ENCODE results near the gene ZNF527.

GRCh38 chr19:37413313-37414084 is 42.6 kb downstream of the ZNF527 start:
- TF ChIP-seq CTCF (IDR thresholded peaks at IDR 0.05): no peak
- TF ChIP-seq EZH2 (IDR thresholded peaks at IDR 0.05): no peak
- TF ChIP-seq EZH2phosphoT487 (IDR thresholded peaks at IDR 0.05): no peak
